Measurements from ENCODE around the gene CEP192. TPM values are rescaled to one million over a fixed set of nuclear protein-coding genes. Genes with fewer than 3 reads are reported as not detected.

The CEP192 gene
- total and polyA plus RNA-seq, 8 donors = 6.7 to 21.7 (median 14.0) TPM

DNA sequence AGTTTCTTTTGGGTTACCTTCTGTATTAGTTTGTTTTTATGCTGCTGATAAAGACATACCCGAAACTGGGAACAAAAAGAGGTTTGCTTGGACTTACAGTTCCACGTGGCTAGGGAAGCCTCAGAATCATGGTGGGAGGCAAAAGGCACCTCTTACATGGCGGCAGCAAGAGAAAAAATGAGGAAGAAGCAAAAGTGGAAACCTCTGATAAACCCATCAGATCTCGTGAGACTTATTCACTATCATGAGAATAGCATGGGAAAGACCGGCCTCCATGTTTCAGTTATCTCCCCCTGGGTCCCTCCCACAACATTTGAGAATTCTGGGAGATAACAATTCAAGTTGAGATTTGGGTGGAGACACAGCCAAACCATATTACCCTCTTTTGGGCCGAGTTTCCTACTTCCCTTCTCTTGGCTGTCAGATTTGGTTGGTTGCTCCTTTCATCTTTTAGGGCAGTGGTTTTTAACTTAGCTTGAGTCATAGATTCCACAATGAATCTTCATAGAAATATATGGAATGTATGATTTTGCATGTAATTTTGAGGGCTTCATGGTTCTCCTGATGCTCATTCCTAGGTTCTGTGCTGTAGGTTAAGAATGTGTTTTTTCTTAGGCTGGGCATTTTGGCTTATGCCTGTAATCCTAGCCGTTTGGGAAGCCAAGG is 44.2 kb downstream of the CEP192 start:
- WGBS, 2 donors = 94 to 96% methylated on average over 7 of the region's 7 CpGs
- Histone ChIP-seq H3K36me3 (peaks cover 0 to 16% (median 0%) of the 10 kb centered on the region in 3 donors), H3K4me1 (no peaks in the 10 kb centered on the region), H3K4me3 (no peak overlapping the region), H3K27ac (no peak overlapping the region), H3K27me3 (no peaks in the 10 kb centered on the region), H3K9me3 (no peaks in the 10 kb centered on the region)
- intact Hi-C loops (cut with DNase I) = no loop called here
- ATAC-seq = no peak
- FAIRE-seq = no peak
- TF ChIP-seq, protein P1, sequence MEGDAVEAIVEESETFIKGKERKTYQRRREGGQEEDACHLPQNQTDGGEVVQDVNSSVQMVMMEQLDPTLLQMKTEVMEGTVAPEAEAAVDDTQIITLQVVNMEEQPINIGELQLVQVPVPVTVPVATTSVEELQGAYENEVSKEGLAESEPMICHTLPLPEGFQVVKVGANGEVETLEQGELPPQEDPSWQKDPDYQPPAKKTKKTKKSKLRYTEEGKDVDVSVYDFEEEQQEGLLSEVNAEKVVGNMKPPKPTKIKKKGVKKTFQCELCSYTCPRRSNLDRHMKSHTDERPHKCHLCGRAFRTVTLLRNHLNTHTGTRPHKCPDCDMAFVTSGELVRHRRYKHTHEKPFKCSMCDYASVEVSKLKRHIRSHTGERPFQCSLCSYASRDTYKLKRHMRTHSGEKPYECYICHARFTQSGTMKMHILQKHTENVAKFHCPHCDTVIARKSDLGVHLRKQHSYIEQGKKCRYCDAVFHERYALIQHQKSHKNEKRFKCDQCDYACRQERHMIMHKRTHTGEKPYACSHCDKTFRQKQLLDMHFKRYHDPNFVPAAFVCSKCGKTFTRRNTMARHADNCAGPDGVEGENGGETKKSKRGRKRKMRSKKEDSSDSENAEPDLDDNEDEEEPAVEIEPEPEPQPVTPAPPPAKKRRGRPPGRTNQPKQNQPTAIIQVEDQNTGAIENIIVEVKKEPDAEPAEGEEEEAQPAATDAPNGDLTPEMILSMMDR (IDR thresholded peaks at IDR 0.05) = no peak
- DNase-seq = no peak

DNA sequence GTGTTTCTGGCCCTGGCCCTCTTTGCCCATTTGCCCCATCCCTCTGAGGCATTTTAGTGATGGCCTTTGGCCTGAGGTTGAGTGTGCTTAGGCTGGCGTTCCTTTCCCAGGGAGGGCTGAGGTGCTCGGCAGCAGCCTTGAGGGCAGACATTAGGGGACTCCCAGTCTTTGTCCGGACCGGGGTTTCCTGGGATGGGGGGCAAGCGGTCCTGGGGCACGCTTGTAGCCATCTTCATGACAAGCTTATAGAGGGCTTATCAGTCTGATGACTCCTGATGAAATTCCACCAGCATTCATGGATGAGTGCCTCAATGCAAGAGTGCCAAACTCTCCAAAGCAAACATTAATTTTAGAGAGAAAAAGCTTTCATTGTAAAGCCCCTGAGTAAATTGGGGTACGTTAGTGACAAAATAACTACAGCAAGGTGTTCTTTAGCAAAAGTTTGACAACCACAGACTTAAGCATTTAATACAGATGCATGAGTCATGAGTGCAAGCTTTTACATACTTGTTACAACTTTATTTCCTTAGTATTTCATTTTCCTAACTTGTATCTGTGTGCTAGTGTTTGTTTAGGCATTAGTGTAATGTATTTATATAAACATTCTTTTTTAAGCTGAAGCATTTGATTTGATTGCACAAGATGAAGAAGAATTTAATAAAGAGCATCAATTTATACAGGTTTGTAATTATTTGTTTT is 45.6 kb downstream of the CEP192 start:
- ATAC-seq (no peak), DNase-seq (no peak), FAIRE-seq (no peak)
- Histone ChIP-seq H3K9me3 (no peaks in the 10 kb centered on the region), H3K27me3 (no peaks in the 10 kb centered on the region), H3K27ac (no peak overlapping the region), H3K4me1 (no peaks in the 10 kb centered on the region), H3K4me3 (no peak overlapping the region), H3K36me3 (peaks cover 0 to 16% (median 0%) of the 10 kb centered on the region in 3 donors)
- TF ChIP-seq, protein P1 (IDR thresholded peaks at IDR 0.05) = no peak
- WGBS, 2 donors = 80 to 95% methylated on average over 7 of the region's 7 CpGs
- intact Hi-C loops (cut with DNase I) = no loop called here

DNA sequence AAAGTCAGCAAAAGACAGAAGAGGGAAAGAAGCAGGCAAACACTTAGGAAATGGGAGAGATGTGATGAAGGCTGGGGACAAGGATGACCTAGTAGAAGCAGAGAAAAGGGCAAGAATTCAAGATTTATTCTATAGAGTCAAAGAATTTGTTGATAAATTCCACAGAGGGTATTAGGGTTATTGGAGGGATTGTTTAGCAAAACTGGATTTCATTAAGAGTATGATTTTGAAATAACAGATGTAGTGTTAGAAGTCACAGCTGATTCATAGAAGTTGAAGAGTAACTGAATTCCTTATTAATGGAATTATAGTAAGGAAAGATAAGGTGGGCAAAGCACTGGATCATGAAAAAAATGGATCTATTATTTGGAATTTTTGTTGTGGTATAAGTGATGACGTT is 48.6 kb downstream of the CEP192 start:
- Histone ChIP-seq H3K27ac (no peak overlapping the region), H3K27me3 (no peaks in the 10 kb centered on the region), H3K9me3 (no peaks in the 10 kb centered on the region), H3K36me3 (peaks cover 0 to 4% (median 0%) of the 10 kb centered on the region in 3 donors), H3K4me1 (no peaks in the 10 kb centered on the region), H3K4me3 (no peak overlapping the region)
- FAIRE-seq (no peak), ATAC-seq (no peak), DNase-seq (no peak)
- TF ChIP-seq, protein P1 (IDR thresholded peaks at IDR 0.05) = no peak
- 84 to 86% methylated on average over 1 of the region's 1 CpG for WGBS, 2 donors
- intact Hi-C loops (cut with DNase I) = no loop called here

GRCh38 chr18:13043066-13043465 is 51.9 kb downstream of the CEP192 start:
- no peak for ATAC-seq
- 86 to 87% methylated on average over 4 of the region's 4 CpGs for WGBS, 2 donors
- Histone ChIP-seq H3K4me1 (no peaks in the 10 kb centered on the region), H3K9me3 (no peaks in the 10 kb centered on the region), H3K4me3 (no peak overlapping the region), H3K27me3 (no peaks in the 10 kb centered on the region), H3K36me3 (no peaks in the 10 kb centered on the region), H3K27ac (no peak overlapping the region)
- DNase-seq = no peak
- TF ChIP-seq, protein P1 (IDR thresholded peaks at IDR 0.05) = no peak
- intact Hi-C loops (cut with DNase I) = no loop called here
- FAIRE-seq = no peak

GRCh38 chr18:13048061-13048595 is 57.0 kb downstream of the CEP192 start:
- TF ChIP-seq, protein P1 (IDR thresholded peaks at IDR 0.05) = no peak
- Histone ChIP-seq H3K4me3 (no peak overlapping the region), H3K4me1 (no peaks in the 10 kb centered on the region), H3K9me3 (no peaks in the 10 kb centered on the region), H3K27ac (no peak overlapping the region), H3K27me3 (no peaks in the 10 kb centered on the region), H3K36me3 (peaks cover 0 to 31% (median 3%) of the 10 kb centered on the region in 3 donors)
- no peak for FAIRE-seq
- intact Hi-C loops (cut with DNase I) = no loop called here
- no peak for DNase-seq
- WGBS, 2 donors = 91 to 94% methylated on average over 6 of the region's 6 CpGs
- ATAC-seq = no peak

Measured in pancreas (tissue), 10 donors.